Measurements from ENCODE around the gene MTA3.
"Not testable (repeated sequence)": the region's sequence is repeated elsewhere in the genome, so short reads cannot be mapped to it uniquely, and the experiment has no call there.

Gene MTA3

DNA sequence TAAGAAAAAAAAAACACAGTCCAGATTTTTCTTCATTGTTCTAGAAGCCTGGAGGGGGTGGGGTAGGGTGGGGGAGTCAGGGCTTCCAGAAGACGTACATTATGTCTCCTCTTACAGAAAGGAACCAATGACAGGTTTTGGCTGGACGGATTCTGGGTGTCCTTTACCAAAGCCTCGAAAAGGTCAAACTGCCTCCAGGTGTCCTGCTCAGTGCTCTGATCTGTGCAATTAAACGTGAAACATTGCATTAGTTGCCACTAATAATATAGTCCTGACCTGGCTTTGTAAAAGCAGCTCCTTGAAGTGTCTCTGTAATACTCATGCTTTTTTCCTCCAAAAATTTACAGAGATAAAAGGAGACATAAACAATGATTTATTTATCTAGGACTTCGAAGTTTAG, 11.1 kb upstream of the MTA3 start:
- DNase-seq (ENCODE audit: extremely low read depth, low read depth) = no peak
- TF ChIP-seq CTCF (IDR thresholded peaks at IDR 0.05; ENCODE audit: low read depth, low read length) = no peak

DNA sequence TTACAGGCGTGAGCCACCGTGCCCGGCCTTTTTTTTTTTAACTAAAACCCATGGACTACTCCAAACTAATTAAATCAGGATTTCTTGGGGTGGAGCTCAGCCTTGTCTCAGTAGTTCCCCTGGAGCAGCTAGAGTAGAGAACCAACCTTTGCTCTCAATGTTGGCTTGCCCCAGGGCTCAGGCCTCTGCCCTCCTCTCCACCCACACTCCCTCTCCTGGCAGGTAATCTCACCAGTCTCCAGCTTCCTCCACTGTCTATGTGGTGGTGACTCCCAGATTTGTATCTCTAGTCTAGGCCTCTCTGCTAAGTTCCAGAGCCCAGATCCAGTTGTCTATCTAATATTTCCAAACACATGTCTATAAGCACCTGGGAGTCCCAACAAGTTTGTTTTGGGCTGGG, 9.6 kb upstream of the MTA3 start:
- no peak for TF ChIP-seq CTCF (IDR thresholded peaks at IDR 0.05; ENCODE audit: low read depth, low read length)
- DNase-seq (ENCODE audit: extremely low read depth, low read depth) = no peak

GRCh38 chr2:42560133-42560532, 8.3 kb upstream of the MTA3 start:
- DNase-seq (ENCODE audit: extremely low read depth, low read depth) = not testable (repeated sequence)

- no peak for TF ChIP-seq CTCF (IDR thresholded peaks at IDR 0.05; ENCODE audit: low read depth, low read length)
- no peak for DNase-seq (ENCODE audit: extremely low read depth, low read depth)
Observed at GRCh38 chr2:42560899-42561298, 7.5 kb upstream of the MTA3 start.

DNA sequence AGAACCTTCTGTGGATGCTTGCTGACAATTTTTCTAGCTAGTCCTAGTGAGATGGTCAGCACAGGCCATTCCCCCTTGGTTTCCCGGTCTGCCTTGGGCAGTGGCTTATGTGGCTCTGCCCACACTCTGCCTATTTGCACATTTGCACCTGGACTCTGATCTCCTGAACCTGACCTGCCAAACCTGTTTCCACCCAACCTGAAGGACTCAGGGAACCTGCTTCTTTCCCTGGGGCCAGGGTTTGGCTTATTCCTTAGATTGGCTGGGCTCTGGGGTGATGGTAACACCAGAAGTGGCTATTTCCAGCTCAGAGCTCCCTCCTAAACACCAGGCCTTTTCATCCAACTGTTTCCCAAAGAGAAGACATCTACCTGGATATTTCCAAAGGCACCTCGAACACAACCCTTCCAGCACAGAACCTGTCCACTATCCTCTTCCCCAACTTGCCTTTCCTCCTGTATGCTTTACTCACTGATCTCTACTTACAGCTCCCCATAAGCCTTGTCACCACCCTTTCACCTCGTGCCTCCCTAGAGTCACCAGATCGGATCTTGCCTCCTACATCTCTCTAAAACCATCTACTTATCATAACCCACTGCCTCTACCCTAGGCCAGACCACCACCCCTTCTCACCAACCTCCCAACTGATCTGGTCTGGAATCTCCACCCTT, 5.8 kb upstream of the MTA3 start:
- DNase-seq (ENCODE audit: extremely low read depth, low read depth) = no peak
- no peak for TF ChIP-seq CTCF (IDR thresholded peaks at IDR 0.05; ENCODE audit: low read depth, low read length)

DNA sequence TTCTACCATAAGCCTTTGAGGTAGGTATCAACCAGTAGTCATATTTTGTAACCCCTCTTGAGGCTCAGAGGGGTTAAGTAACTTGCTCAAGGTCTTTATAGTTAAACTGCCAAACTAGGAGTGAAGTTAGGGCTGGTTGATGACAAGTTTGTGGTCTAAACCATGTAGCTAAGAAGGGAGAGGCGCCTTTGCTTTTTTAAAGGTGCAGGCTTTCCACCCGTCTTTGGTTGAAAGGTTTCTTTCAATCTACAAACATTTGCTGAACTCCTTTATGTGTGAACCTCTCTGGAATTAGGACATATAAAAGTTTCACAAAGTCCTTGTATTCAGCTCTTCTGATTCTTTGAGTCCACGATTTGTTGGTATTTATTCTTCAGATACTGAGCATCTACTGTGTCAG, 2.4 kb upstream of the MTA3 start:
- no peak for TF ChIP-seq CTCF (IDR thresholded peaks at IDR 0.05; ENCODE audit: low read depth, low read length)
- DNase-seq (ENCODE audit: extremely low read depth, low read depth) = no peak

- DNase-seq (ENCODE audit: extremely low read depth, low read depth) = no peak
- no peak for TF ChIP-seq CTCF (IDR thresholded peaks at IDR 0.05; ENCODE audit: low read depth, low read length)
Observed at GRCh38 chr2:42566837-42567321, 1.6 kb upstream of the MTA3 start.

GRCh38 chr2:42567364-42567763, 1.1 kb upstream of the MTA3 start:
- no peak for TF ChIP-seq CTCF (IDR thresholded peaks at IDR 0.05; ENCODE audit: low read depth, low read length)
- DNase-seq (ENCODE audit: extremely low read depth, low read depth) = no peak
